Measurements from ENCODE around the gene INSL3.

INSL3 gene

DNA sequence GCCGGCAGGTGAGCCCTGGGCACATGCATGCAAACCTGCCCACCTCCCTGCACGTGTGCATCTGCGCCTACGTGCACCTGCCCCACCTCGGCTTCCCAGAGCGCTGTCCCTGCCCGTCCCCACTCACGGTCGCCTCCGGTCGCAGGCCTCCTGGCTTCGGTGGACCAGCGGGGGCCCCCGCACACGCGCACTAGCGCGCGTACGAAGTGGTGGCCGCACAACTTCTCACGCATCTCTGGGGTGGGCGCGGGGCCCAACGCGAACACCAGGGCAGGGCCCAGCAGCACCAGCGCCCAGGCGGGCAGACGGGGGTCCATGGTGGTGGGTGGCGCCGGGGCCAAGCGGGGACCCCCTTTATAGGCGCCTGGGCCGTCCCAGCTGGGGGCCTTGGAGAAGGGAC is at the start of gene INSL3:
Gene INSL3, minus strand, starts transcription at position 330 of the 400 bp plus-strand sequence. Its CDS starts 13 bp downstream, at position 317.
- no peak for DNase-seq

DNA sequence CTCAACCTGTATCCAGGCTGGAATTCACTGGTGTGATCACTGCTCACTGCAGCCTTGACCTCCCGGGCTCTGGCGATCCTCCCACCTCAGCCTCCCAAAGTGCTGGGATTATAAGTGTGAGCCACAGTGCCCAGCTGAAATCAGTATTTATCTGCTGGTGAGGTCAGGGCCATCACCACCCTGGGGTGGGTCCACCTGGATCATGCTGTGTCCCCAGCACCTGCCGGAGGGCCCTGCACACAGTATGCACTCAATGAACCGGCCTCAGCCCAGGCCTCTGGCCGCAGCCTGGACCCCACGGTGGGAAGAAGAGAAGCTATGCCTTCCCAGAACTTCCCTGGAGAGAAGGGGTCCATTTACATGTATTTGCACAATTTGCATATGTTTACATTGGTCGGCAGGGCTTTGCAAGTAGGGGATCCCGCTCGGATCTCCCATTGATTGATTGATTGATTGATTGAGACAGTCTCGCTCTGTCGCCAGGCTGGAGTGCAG is 47.8 kb upstream of the INSL3 start:
- no peak for DNase-seq

- no peak for DNase-seq
Observed at GRCh38 chr19:17868669-17869068, 47.4 kb upstream of the INSL3 start.

DNA sequence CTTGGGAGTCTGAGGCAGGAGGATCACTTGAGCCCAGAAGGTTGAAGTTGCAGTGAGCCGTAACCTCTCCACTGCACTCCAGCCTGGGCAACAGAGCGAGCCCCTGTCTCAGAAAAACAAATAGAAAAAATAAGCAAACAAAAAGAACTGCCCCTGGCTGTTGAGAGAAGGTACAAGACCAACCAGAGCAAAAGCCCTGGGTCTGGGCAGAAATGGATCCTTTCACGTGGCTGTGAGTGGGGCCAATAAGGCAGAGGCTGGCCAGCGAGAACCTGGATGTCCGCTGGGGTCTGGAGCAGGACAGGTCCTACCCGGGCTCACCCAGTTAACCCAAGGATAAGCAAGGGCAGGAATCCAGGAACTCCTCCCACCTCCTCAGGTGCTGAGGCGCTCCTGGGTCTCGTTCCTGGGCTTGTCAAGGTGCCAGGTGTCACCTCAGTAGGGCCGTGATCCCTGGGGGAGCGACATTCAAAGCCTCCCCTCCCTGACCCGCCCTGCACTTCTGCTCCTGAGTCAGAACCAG is 45.7 kb upstream of the INSL3 start:
- no peak for DNase-seq

DNA sequence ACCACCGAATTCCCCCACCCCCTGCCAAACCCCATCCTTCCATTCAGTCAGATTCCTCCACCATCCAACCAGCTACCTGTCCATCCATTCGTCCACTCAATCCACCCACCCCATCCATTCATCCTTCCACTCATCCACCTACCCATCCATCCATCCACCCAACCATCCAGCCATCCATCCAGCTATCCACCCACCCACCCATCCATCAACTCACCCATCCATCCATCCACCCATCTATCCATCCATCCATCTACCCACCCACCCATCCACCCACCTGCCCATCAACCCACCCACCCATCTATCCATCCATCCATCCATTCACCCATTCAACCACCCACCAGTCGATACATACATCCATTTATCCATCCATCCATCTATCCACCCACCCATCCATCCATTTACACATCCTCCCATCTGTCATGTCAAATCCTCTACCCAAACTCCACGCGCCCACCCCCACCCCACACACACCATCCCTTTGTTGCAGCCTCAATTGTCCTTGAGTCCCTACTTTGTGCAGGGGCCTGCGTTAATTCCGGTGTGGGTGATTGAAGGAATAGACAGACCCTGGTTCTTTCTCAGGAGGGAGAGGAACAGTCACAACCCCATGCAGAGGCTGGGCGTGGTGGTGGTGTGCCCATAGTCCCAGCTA is 45.1 kb upstream of the INSL3 start:
- no peak for DNase-seq

- no peak for DNase-seq
Observed at GRCh38 chr19:17865364-17866311, 44.3 kb upstream of the INSL3 start.

GRCh38 chr19:17863520-17864182 is 42.3 kb upstream of the INSL3 start:
- DNase-seq, result peak; percentile 13

GRCh38 chr19:17862711-17863519 is 41.6 kb upstream of the INSL3 start:
- DNase-seq, result peak; percentile 9

- DNase-seq, result peak; percentile 11
Observed at GRCh38 chr19:17861542-17862402, 40.5 kb upstream of the INSL3 start.

DNA sequence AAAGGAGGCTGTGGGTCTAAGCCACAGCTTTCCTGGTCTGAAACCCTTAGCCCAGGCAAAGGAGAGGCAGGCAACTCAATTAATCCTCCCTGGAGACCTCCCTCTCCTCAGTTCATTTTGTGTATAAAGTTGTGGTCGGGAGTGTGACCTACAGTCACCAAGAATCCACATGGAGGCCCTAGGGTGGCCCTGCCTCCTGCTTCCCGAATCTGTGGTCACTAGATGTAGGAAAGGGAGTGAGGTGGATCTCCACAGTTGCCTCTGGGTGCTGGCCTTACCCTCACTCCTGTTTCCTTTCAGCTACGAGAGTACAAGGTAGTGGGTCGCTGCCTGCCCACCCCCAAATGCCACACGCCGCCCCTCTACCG is 39.7 kb upstream of the INSL3 start:
- no peak for DNase-seq

- peak; percentile 13 for DNase-seq
Observed at GRCh38 chr19:17860331-17860992, 39.1 kb upstream of the INSL3 start.

GRCh38 chr19:17859533-17860330 is 38.4 kb upstream of the INSL3 start, which contains the start of gene RPL18A:
Gene RPL18A, plus strand, starts transcription at chr19:17859910. Its CDS starts 47 bp downstream, at chr19:17859957.
- DNase-seq, result peak; percentile 100

DNA sequence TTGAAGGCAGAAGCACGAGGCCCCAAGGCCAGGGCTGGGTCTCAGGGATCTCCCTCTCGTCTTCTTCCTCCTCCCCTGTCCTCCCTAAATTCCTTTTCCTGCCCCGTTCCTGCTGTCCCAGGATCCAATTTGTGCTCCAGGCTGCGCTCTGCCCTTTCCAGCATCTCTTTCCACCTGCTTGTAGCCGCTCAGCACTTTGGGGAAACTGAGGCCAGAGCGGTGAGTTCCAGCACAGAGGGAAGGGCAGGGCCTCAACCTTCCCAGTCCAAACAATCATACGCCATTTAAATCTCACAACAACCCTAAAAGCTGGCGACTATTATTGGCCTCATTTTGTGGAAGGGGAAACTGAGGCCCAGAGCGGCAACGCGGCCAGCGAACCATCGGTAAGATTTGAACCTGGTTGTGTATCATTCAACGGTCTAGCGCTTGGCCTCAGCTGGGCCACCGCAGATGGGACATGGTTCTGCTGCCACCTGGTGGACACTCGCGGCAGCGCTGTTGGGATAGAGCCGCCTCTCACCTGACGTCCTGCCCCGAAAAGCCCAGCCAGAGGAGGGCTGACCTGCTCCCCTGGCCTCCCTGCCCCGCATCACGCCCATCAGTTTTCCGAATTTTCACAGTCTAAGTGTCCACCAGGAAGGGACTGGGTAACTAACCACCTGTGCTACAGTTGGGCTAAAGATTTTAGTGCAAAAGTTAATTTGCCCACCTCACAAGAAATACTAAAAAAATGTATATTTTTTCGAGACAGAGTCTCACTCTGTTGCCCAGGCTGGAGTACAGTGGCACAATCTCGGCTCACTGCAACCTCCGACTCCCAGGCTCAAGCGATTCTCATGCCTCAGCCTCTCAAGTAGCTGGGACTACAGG is 34.2 kb upstream of the INSL3 start:
- peak; percentile 90 for DNase-seq

DNA sequence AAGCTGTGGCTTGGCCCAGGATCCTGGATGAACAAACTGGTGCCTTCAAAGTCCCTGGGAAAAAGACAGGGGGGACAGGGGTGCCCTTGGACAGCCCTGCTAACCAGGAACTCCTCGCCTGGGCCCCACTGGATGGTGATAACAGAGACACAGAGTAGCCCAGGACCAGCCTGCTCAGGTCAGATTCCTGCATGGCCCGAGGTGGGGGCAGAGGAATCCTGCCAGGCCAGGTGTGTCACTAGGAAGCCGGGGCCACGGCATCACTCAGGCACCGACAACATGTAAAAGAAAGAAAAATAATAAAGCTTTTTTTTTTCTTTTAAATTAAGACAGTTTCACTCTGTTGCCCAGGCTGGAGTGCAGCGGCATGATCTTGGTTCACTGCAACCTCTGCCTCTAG is 32.7 kb upstream of the INSL3 start:
- no peak for DNase-seq

DNA sequence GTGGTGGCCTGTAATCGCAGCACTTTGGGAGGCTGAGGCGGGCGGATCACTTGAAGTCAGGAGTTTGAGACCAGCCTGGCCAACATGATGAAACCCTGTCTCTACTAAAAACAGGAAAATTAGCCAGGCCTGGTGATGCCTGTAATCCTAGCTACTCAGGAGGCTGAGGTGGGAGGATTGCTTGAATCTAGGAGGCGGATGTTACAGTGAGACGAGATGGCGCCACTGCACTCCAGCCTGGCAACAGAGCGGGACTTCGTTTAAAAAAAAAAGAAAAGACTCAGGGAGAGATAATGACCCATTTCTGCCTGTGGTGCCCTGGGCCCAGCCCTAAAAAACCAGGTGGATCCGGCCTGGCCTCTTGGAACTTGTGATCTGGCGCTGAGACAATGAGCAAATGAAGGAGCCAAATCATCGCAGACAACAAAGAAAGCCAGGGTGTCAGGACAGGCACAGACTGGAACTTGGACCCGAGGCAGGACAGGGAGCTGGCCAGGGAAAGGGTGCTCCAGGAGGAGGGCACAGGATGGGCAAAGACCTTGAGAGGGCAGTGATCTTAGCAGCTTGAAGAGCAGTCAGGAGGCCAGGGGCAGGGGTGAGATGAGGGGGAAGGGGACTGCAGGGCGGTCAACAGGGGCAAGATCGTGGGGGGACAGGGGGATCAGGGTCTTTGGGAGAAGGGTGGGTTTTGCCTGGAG is 27.4 kb upstream of the INSL3 start:
- DNase-seq, result no peak

- DNase-seq, result peak; percentile 91
Observed at GRCh38 chr19:17847538-17848366, 26.4 kb upstream of the INSL3 start, which contains the start of gene JAK3. Gene JAK3, minus strand, starts transcription at chr19:17847982. Its CDS starts 3,565 bp downstream, at chr19:17844417.

- DNase-seq, result no peak
Observed at GRCh38 chr19:17846146-17846545, 24.8 kb upstream of the INSL3 start.
